ENCODE data around the gene CACNG4. TPM values are rescaled to one million over a fixed set of nuclear protein-coding genes. Genes with fewer than 3 reads are reported as not detected.

CACNG4 gene
- total and polyA plus RNA-seq, 2 of the 4 experiments (the other 2 are of a cell fraction) = under 0.01 to 0.53 TPM

GRCh38 chr17:66953630-66954020 lies 10.9 kb upstream of the CACNG4 start:
- H3K23ac ChIP-seq (ENCODE audit: low read depth, low read length) = no peak overlapping the region
- H3K36me3 ChIP-seq (ENCODE audit: control insufficient read depth, insufficient read depth, low read length) = no peaks in the 10 kb centered on the region
- H2BK5ac ChIP-seq (ENCODE audit: low read depth, low read length, poor library complexity, severe bottlenecking) = no peak overlapping the region
- TF ChIP-seq POLR2A (IDR thresholded peaks at IDR 0.05; ENCODE audit: low read depth, low read length) = no peak
- no peak for TF ChIP-seq CTCF (conservative IDR thresholded peaks at IDR 0.05; ENCODE audit: low read depth, low read length)
- TF ChIP-seq RAD21 (IDR thresholded peaks at IDR 0.05; ENCODE audit: low read length) = no peak
- TF ChIP-seq MAZ (IDR thresholded peaks at IDR 0.05; ENCODE audit: borderline replicate concordance, low read depth, low read length) = no peak
- no peak for TF ChIP-seq BHLHE40 (IDR thresholded peaks at IDR 0.05; ENCODE audit: low read depth, low read length)
- TF ChIP-seq RFX5 (IDR thresholded peaks at IDR 0.05; ENCODE audit: low read depth, low read length) = no peak
- no peak for TF ChIP-seq MXI1 (IDR thresholded peaks at IDR 0.05; ENCODE audit: borderline replicate concordance, low read depth, low read length)
- TF ChIP-seq USF2 (IDR thresholded peaks at IDR 0.05; ENCODE audit: low read depth, low read length) = no peak
- no peak for TF ChIP-seq NFE2L2 (IDR thresholded peaks at IDR 0.05; ENCODE audit: low read depth, low read length)
- no peak for TF ChIP-seq RCOR1 (IDR thresholded peaks at IDR 0.05; ENCODE audit: insufficient replicate concordance, low read length)
- TF ChIP-seq SMC3 (IDR thresholded peaks at IDR 0.05; ENCODE audit: low read depth, low read length) = no peak
- TF ChIP-seq ELK1 (IDR thresholded peaks at IDR 0.05; ENCODE audit: borderline replicate concordance, low read depth, low read length) = no peak
- no peak for TF ChIP-seq FOS (IDR thresholded peaks at IDR 0.05; ENCODE audit: low read depth, low read length)
- no peak for TF ChIP-seq CEBPB (IDR thresholded peaks at IDR 0.05; ENCODE audit: low read depth, low read length)
- H3K79me1 ChIP-seq (ENCODE audit: low read depth in 1 of 2, low read length in 2 of 2) = no peaks in the 10 kb centered on the region
- CTCF ChIA-PET = no interaction called here
- H3K9ac ChIP-seq (ENCODE audit: low read depth, low read length) = no peak overlapping the region
- no peak overlapping the region for H3K56ac ChIP-seq (ENCODE audit: extremely low read depth, insufficient read depth, low read length)
- H3K14ac ChIP-seq (replicated peaks; ENCODE audit: low read depth, low read length) = no peak overlapping the region
- peaks cover 36% of the 10 kb centered on the region for H3K9me1 ChIP-seq (ENCODE audit: insufficient read depth, low read length)
- WGBS, 2 experiments (ENCODE audit: extremely low coverage in 2 of 2, insufficient read length in 1 of 2) = no CpG with 5 or more reads among the region's 7 CpGs
- no peak overlapping the region for H3K4me2 ChIP-seq (ENCODE audit: low read depth, low read length)
- DNase-seq (no peak), ATAC-seq (ENCODE audit: low read depth) (no peak)
- H3K18ac ChIP-seq (ENCODE audit: low read depth, low read length) = no peak overlapping the region
- no peaks in the 10 kb centered on the region for H3K9me3 ChIP-seq (ENCODE audit: control insufficient read depth, insufficient read depth, low read length)
- BruUV-seq (replicated peaks) = no TSS peak
- no peak overlapping the region for H4K5ac ChIP-seq (ENCODE audit: low read depth, low read length)
- peak overlapping the region; percentile 75 for H2AK9ac ChIP-seq (replicated peaks; ENCODE audit: low read depth, low read length, poor library complexity)
- H2AFZ ChIP-seq (replicated peaks; ENCODE audit: low read length, poor library complexity) = peak overlapping the region; percentile 10
- H4K91ac ChIP-seq (ENCODE audit: insufficient read depth, low read depth, low read length) = 0 out of 2 replicates have a peak overlapping the region, but pooled peaks have one; percentile 91
- intact Hi-C loops (cut with micrococcal nuclease) = no loop called here
- in situ Hi-C loops (cut with MboI; ENCODE audit: low sequenced_read_pairs) = no loop called here
- no peak overlapping the region for H3K27ac ChIP-seq (ENCODE audit: insufficient read depth, low read length)
- peak overlapping the region; percentile 97 for H3K4ac ChIP-seq (ENCODE audit: low read depth, low read length)
- H4K20me1 ChIP-seq (ENCODE audit: insufficient read depth, low read length) = no peaks in the 10 kb centered on the region
- peaks cover 22% of the 10 kb centered on the region for H3K4me1 ChIP-seq (ENCODE audit: control insufficient read depth, insufficient read depth, low read length)
- peak overlapping the region; percentile 96; the same call in 1 of the 2 replicates for H2BK20ac ChIP-seq (ENCODE audit: low read depth, low read length)
- no peak overlapping the region for H4K8ac ChIP-seq (ENCODE audit: low read depth in 2 of 2, low read length in 2 of 2)
- peak overlapping the region; percentile 98 for H2BK120ac ChIP-seq (ENCODE audit: low read depth, low read length)
- no peaks in the 10 kb centered on the region for H3K27me3 ChIP-seq (ENCODE audit: control insufficient read depth, insufficient read depth, low read length)
- H2AK5ac ChIP-seq (ENCODE audit: low read depth, low read length) = peak overlapping the region; percentile 76
- H3K4me3 ChIP-seq (ENCODE audit: insufficient read depth, low read depth, low read length) = no peak overlapping the region
- dilution Hi-C loops (cut with HindIII; ENCODE audit: low sequenced_read_pairs, unreplicated experiment) = no loop called here
- H2BK15ac ChIP-seq (ENCODE audit: low read depth, low read length) = peak overlapping the region; percentile 40; the same call in 1 of the 3 replicates
- POLR2A ChIA-PET (ENCODE audit: unreplicated experiment) = no interaction called here

Data from IMR-90 (cell line).